Mesendoderm (in vitro differentiated cells): ENCODE measurements around the gene EPYC.
"Not testable (repeated sequence)": the region's sequence is repeated elsewhere in the genome, so short reads cannot be mapped to it uniquely, and the experiment has no call there.

ENCODE experiments used
- DNase-seq: peaks from one replicate; pipeline ENCODE4 v3.0.0; 2013
- H2AK5ac ChIP-seq: 2 replicates; pipeline ENCODE4 v1.6.1; 2013; ENCODE audit warnings: low read length, inconsistent platforms
- H2BK120ac ChIP-seq: 2 replicates; pipeline ENCODE4 v1.6.1; 2013; ENCODE audit warnings: low read depth, mild to moderate bottlenecking, low read length, moderate library complexity, mixed read lengths
- H2BK15ac ChIP-seq: replicated peaks from 2 replicates; pipeline ENCODE4 v1.6.1; 2013; ENCODE audit warnings: low read depth, mild to moderate bottlenecking, moderate library complexity
- H2BK5ac ChIP-seq: 2 replicates; pipeline ENCODE4 v1.6.1; 2013; ENCODE audit warnings: low read length, inconsistent platforms
- H3K18ac ChIP-seq: 2 replicates; pipeline ENCODE4 v1.6.1; 2013; ENCODE audit warnings: mild to moderate bottlenecking, low read length, mixed read lengths
- H3K23ac ChIP-seq: one replicate; pipeline ENCODE4 v1.6.1; 2013; ENCODE audit warnings: low read length
- H3K27ac ChIP-seq: 2 replicates; pipeline ENCODE4 v1.5.1; 2013; ENCODE audit warnings: low read depth, mild to moderate bottlenecking, inconsistent platforms, low read length, moderate library complexity
- H3K27me3 ChIP-seq: 2 replicates; pipeline ENCODE4 v1.6.1; 2013; ENCODE audit warnings: low read length, control low read depth, mild to moderate bottlenecking, inconsistent platforms; ENCODE audit not compliant: insufficient read depth, poor library complexity
- H3K36me3 ChIP-seq: 2 replicates; pipeline ENCODE4 v1.6.1; 2013; ENCODE audit warnings: low read length, inconsistent platforms; ENCODE audit not compliant: control insufficient read depth, insufficient read depth
- H3K4ac ChIP-seq: one replicate; pipeline ENCODE4 v1.6.1; 2013; ENCODE audit warnings: low read depth, mild to moderate bottlenecking, low read length, moderate library complexity
- H3K4me1 ChIP-seq: 2 replicates; pipeline ENCODE4 v1.6.1; 2013; ENCODE audit warnings: low read depth, low read length, inconsistent platforms; ENCODE audit not compliant: control insufficient read depth
- H3K4me2 ChIP-seq: 2 replicates; pipeline ENCODE4 v1.6.1; 2013; ENCODE audit warnings: low read length
- H3K4me3 ChIP-seq: 2 replicates; pipeline ENCODE4 v1.5.1; 2013; ENCODE audit warnings: mild to moderate bottlenecking, low read length
- H3K56ac ChIP-seq: one replicate; pipeline ENCODE4 v1.6.1; 2013; ENCODE audit warnings: low read length
- H3K79me1 ChIP-seq: 2 replicates; pipeline ENCODE4 v1.6.1; 2013; ENCODE audit warnings: low read length, inconsistent platforms
- H3K79me2 ChIP-seq: 2 replicates; pipeline ENCODE4 v1.6.1; 2013; ENCODE audit warnings: mild to moderate bottlenecking, low read length; ENCODE audit not compliant: control insufficient read depth, insufficient read depth
- H3K9ac ChIP-seq: 2 replicates; pipeline ENCODE4 v1.6.1; 2013; ENCODE audit warnings: low read length, inconsistent platforms
- H4K5ac ChIP-seq: one replicate; pipeline ENCODE4 v1.6.1; 2013; ENCODE audit warnings: low read length
- H4K8ac ChIP-seq: one replicate; pipeline ENCODE4 v1.6.1; 2013; ENCODE audit warnings: low read depth, mild to moderate bottlenecking, control low read depth, low read length, moderate library complexity
- WGBS: extraction: QIAGEN DNeasy Blood & Tissue Kit; methylation state at CpG from one replicate; pipeline ENCODE4 v1.1.7; 2013; ENCODE audit warnings: low lambda C conversion rate, missing lambda C conversion rate; ENCODE audit not compliant: insufficient coverage; ENCODE audit errors: extremely low coverage; 5-methylcytosine and 5-hydroxymethylcytosine counted together

The EPYC gene

GRCh38 chr12:90989686-90990111 is 15.1 kb downstream of the EPYC start:
- no peak overlapping the region for H3K23ac ChIP-seq
- H3K4me1 ChIP-seq: no peaks in the 10 kb centered on the region
- no peak overlapping the region for H3K9ac ChIP-seq
- no peak overlapping the region for H2BK15ac ChIP-seq
- H2BK5ac ChIP-seq: no peak overlapping the region
- no peak overlapping the region for H4K8ac ChIP-seq
- no peaks in the 10 kb centered on the region for H3K36me3 ChIP-seq
- H3K18ac ChIP-seq: no peak overlapping the region
- no peak overlapping the region for H3K56ac ChIP-seq
- no peaks in the 10 kb centered on the region for H3K79me2 ChIP-seq
- no peak overlapping the region for H3K4me3 ChIP-seq
- H4K5ac ChIP-seq: no peak overlapping the region
- H3K4me2 ChIP-seq: no peak overlapping the region
- no CpG with 5 or more reads among the region's 1 CpG for WGBS
- no peak overlapping the region for H3K27ac ChIP-seq
- H2AK5ac ChIP-seq: no peak overlapping the region
- H3K79me1 ChIP-seq: no peaks in the 10 kb centered on the region
- no peaks in the 10 kb centered on the region for H3K27me3 ChIP-seq
- H2BK120ac ChIP-seq: no peak overlapping the region
- no peak for DNase-seq
- no peak overlapping the region for H3K4ac ChIP-seq

GRCh38 chr12:90987520-90987919 is 17.3 kb downstream of the EPYC start:
- no peak overlapping the region for H3K4ac ChIP-seq
- DNase-seq: no peak

GRCh38 chr12:90987101-90987500 is 17.7 kb downstream of the EPYC start:
- no peak overlapping the region for H4K8ac ChIP-seq
- H3K79me2 ChIP-seq: no peaks in the 10 kb centered on the region
- no peak overlapping the region for H2AK5ac ChIP-seq
- H3K4ac ChIP-seq: no peak overlapping the region
- no peak overlapping the region for H3K9ac ChIP-seq
- H3K27me3 ChIP-seq: no peaks in the 10 kb centered on the region
- no peaks in the 10 kb centered on the region for H3K4me1 ChIP-seq
- no peak overlapping the region for H3K56ac ChIP-seq
- no peaks in the 10 kb centered on the region for H3K36me3 ChIP-seq
- H2BK15ac ChIP-seq: no peak overlapping the region
- H4K5ac ChIP-seq: no peak overlapping the region
- H3K4me3 ChIP-seq: no peak overlapping the region
- H3K79me1 ChIP-seq: no peaks in the 10 kb centered on the region
- no peak overlapping the region for H2BK120ac ChIP-seq
- H3K23ac ChIP-seq: no peak overlapping the region
- H3K4me2 ChIP-seq: no peak overlapping the region
- H2BK5ac ChIP-seq: no peak overlapping the region
- H3K27ac ChIP-seq: no peak overlapping the region
- no CpG with 5 or more reads among the region's 1 CpG for WGBS
- no peak overlapping the region for H3K18ac ChIP-seq
- DNase-seq: no peak

More at GRCh38 chr12:90987520-90987919, 17.3 kb downstream of the EPYC start:
- Histone ChIP-seq H3K56ac (no peak overlapping the region), H3K4me3 (no peak overlapping the region), H3K9ac (no peak overlapping the region), H3K79me2 (no peaks in the 10 kb centered on the region), H3K27ac (no peak overlapping the region), H2BK15ac (no peak overlapping the region), H4K5ac (no peak overlapping the region), H3K36me3 (no peaks in the 10 kb centered on the region), H3K23ac (no peak overlapping the region), H3K27me3 (no peaks in the 10 kb centered on the region), H3K4me1 (no peaks in the 10 kb centered on the region), H2BK120ac (no peak overlapping the region), H3K79me1 (no peaks in the 10 kb centered on the region), H3K4me2 (no peak overlapping the region), H4K8ac (no peak overlapping the region), H2AK5ac (no peak overlapping the region), H3K18ac (no peak overlapping the region), H2BK5ac (no peak overlapping the region)
- WGBS: no CpG with 5 or more reads among the region's 1 CpG

GRCh38 chr12:90985331-90985730 is 19.4 kb downstream of the EPYC start:
- not testable (repeated sequence) for H2AK5ac ChIP-seq, H4K8ac ChIP-seq, H3K9ac ChIP-seq, H3K4me2 ChIP-seq, H3K56ac ChIP-seq, H3K36me3 ChIP-seq, H3K4me3 ChIP-seq, H3K27me3 ChIP-seq, H4K5ac ChIP-seq, H3K4ac ChIP-seq, H3K4me1 ChIP-seq, DNase-seq, H3K27ac ChIP-seq, H3K79me2 ChIP-seq, H3K23ac ChIP-seq, H3K18ac ChIP-seq, H3K79me1 ChIP-seq, H2BK120ac ChIP-seq, H2BK5ac ChIP-seq, H2BK15ac ChIP-seq
- WGBS: no CpG with 5 or more reads among the region's 3 CpGs

- Histone ChIP-seq H3K27ac (no peak overlapping the region), H3K79me2 (no peaks in the 10 kb centered on the region), H3K9ac (no peak overlapping the region), H4K5ac (no peak overlapping the region), H3K27me3 (no peaks in the 10 kb centered on the region), H2BK120ac (no peak overlapping the region), H3K4me2 (no peak overlapping the region), H2AK5ac (no peak overlapping the region), H3K18ac (no peak overlapping the region), H3K79me1 (no peaks in the 10 kb centered on the region), H4K8ac (no peak overlapping the region), H2BK5ac (no peak overlapping the region), H3K36me3 (no peaks in the 10 kb centered on the region), H3K4ac (no peak overlapping the region), H3K23ac (no peak overlapping the region), H3K4me3 (no peak overlapping the region), H3K56ac (no peak overlapping the region), H2BK15ac (no peak overlapping the region), H3K4me1 (no peaks in the 10 kb centered on the region)
- no peak for DNase-seq
- WGBS: no CpG with 5 or more reads among the region's 3 CpGs
Observed at GRCh38 chr12:90984114-90984513, 20.7 kb downstream of the EPYC start.

- no peak overlapping the region for H2BK5ac ChIP-seq
- no peak for DNase-seq
- H3K79me1 ChIP-seq: no peaks in the 10 kb centered on the region
- H3K27ac ChIP-seq: no peak overlapping the region
- no peak overlapping the region for H4K8ac ChIP-seq
- H4K5ac ChIP-seq: no peak overlapping the region
- H3K4me2 ChIP-seq: no peak overlapping the region
- no peak overlapping the region for H2BK15ac ChIP-seq
- H3K56ac ChIP-seq: no peak overlapping the region
- no peaks in the 10 kb centered on the region for H3K27me3 ChIP-seq
- H2AK5ac ChIP-seq: no peak overlapping the region
- no peak overlapping the region for H3K23ac ChIP-seq
- H3K4me3 ChIP-seq: no peak overlapping the region
- H3K79me2 ChIP-seq: no peaks in the 10 kb centered on the region
- WGBS: no CpG with 5 or more reads among the region's 1 CpG
- no peaks in the 10 kb centered on the region for H3K36me3 ChIP-seq
- H3K18ac ChIP-seq: no peak overlapping the region
- no peaks in the 10 kb centered on the region for H3K4me1 ChIP-seq
- H2BK120ac ChIP-seq: no peak overlapping the region
- no peak overlapping the region for H3K4ac ChIP-seq
- H3K9ac ChIP-seq: no peak overlapping the region
Observed at GRCh38 chr12:90982170-90982569, 22.6 kb downstream of the EPYC start.
